Ovary (tissue), 9 donors: ENCODE measurements around the gene ENTPD8. TPM values are rescaled to one million over a fixed set of nuclear protein-coding genes. Genes with fewer than 3 reads are reported as not detected.

ENCODE experiments used
- DNase-seq, 5 donors: peaks; one replicate each; pipeline ENCODE4 v3.0.0-alpha.2; 2019 to 2020
- H3K27ac ChIP-seq, 2 donors: fragments of 200-600 bp; one replicate each; pipeline versions ENCODE4 v1.5.1 to v1.8.0; 2019 to 2022
- H3K27me3 ChIP-seq: fragments of 200-600 bp; one replicate; pipeline ENCODE4 v1.8.0; 2022
- H3K36me3 ChIP-seq: fragments of 200-600 bp; sonication (generic); one replicate; pipeline ENCODE4 v1.5.1; 2019
- H3K4me1 ChIP-seq: one replicate; pipeline ENCODE4 v1.8.1; 2013; ENCODE audit warnings: mild to moderate bottlenecking, moderate library complexity; ENCODE audit not compliant: insufficient read depth
- H3K4me3 ChIP-seq: fragments of 200-600 bp; sonication (generic); one replicate; pipeline ENCODE4 v1.5.1; 2017
- H3K9me3 ChIP-seq, 2 donors: fragments of 200-600 bp in 1 of 2; sonication (generic) in 1 of 2; one replicate each; pipeline versions ENCODE4 v1.5.1 to v1.8.1; 2013 to 2019; ENCODE audit warnings: mild to moderate bottlenecking in 1 of 2, moderate library complexity in 1 of 2
- EP300 ChIP-seq: sonication (generic); formaldehyde crosslinking; IDR thresholded peaks from one replicate; pipeline ENCODE4 v1.6.1; 2017; ENCODE audit warnings: antibody characterized with exemption
- POLR2A ChIP-seq: fragments of 450-650 bp; IDR thresholded peaks from one replicate; pipeline ENCODE4 v1.6.1; 2017; ENCODE audit warnings: antibody characterized with exemption, mild to moderate bottlenecking, moderate library complexity
- WGBS, 3 donors: extraction: QIAGEN DNeasy Blood & Tissue Kit in 1 of 3; methylation state at CpG; one replicate each; pipeline versions ENCODE4 v1.1.5 to v1.1.7; 2013 to 2017; 5-methylcytosine and 5-hydroxymethylcytosine counted together
- intact Hi-C, 4 donors: fragments of 100-400 bp; cut with DNase I; formaldehyde crosslinking; loops; one replicate each; pipeline versions ENCODE4 v1.11.0 to v1.15.1; 2022 to 2023
- polyA plus RNA-seq, 2 donors: library from polyadenylated mRNA; stranded (reverse); fragments of 200-250 nt in 1 of 2; fragments of 350-450 nt in 1 of 2; fragmentation: Illumina TruSeq in 1 of 2; extraction: RNeasy Lipid Tissue Mini Kit (QIAGEN cat#74804) in 1 of 2; gene quantifications; one replicate each; pipeline ENCODE4 v1.2.3, GENCODE V29; 2013 to 2014
- total RNA-seq, 7 donors: library from RNA; depleted of rRNA in 2 of 7; stranded (reverse); fragments of >200 nt in 2 of 7; fragmentation: NEBNext Ultra II Directional in 3 of 7; extraction: Animal tissue kit (Norgen Biotek cat#: 25700) in 3 of 7; gene quantifications; one replicate each; pipeline versions ENCODE4 v1.1.0 to v1.2.4, GENCODE V29; 2016 to 2023
- TF ChIP-seq, protein P1 (sequence below), 3 donors: fragments of 450-650 bp in 2 of 3; fragments of 200-600 bp in 1 of 3; IDR thresholded peaks; one replicate each; pipeline versions ENCODE4 v1.5.1 to v1.8.0; 2016 to 2022; ENCODE audit warnings: antibody characterized with exemption in 3 of 3, mild to moderate bottlenecking in 1 of 3
- donor health status: DM: no; HTN: no; CAD: no; lungs with moderate emphysema.
- donor health status: DM: no; HTN: no; CAD: no.
- donor health status: Bipolar disorder and iron deficiency.
- donor health status: DM: yes; HTN: yes; CAD: no.
- donor health status: DM: no; HTN: no; CAD: no.
- donor health status: DM: yes; HTN: yes; CAD: no.

ENTPD8 gene
- total and polyA plus RNA-seq, 9 donors, result 0.10 to 0.57 (median 0.17) TPM; not detected in 3

DNA sequence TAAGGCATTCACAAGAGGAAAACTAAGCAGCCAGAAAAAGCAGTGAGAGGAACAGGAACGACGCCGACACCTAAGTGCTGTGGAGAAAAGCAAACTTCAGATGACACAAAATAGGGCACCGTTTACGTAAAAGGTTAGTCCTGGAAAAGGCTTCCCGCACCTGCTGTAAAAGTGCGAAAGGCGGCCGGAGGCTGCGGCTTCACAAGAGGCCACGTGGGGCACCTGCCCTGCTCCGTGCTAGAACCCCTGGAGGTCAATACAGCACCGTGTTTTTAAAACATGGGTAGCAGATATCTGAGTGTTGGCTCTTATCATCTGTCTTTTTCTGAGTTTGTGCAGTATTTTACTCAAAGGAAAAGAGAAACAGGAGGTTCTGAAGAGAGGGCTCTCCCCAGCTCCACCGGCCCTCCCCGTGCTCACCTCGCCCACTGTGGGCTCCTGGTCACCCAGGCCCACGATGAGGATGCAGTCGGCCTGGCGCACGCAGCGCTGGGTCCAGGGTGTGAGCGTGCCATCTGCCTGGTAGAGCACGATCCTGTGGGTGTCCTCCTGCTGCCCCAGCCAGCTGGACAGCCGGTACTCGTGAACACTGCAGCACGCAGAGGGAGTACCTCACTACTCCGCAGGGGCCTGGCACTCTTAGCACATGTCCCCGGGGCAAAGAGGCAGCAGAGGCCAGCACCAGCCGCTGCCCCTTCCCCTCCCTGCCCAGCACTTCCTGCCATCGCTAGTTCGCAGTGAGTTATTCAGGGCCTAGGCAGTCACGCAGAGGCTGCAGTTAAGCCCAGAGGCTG is 38.9 kb upstream of the ENTPD8 start:
- H3K36me3 ChIP-seq, result no peaks in the 10 kb centered on the region
- intact Hi-C loops, result no loop called here

DNA sequence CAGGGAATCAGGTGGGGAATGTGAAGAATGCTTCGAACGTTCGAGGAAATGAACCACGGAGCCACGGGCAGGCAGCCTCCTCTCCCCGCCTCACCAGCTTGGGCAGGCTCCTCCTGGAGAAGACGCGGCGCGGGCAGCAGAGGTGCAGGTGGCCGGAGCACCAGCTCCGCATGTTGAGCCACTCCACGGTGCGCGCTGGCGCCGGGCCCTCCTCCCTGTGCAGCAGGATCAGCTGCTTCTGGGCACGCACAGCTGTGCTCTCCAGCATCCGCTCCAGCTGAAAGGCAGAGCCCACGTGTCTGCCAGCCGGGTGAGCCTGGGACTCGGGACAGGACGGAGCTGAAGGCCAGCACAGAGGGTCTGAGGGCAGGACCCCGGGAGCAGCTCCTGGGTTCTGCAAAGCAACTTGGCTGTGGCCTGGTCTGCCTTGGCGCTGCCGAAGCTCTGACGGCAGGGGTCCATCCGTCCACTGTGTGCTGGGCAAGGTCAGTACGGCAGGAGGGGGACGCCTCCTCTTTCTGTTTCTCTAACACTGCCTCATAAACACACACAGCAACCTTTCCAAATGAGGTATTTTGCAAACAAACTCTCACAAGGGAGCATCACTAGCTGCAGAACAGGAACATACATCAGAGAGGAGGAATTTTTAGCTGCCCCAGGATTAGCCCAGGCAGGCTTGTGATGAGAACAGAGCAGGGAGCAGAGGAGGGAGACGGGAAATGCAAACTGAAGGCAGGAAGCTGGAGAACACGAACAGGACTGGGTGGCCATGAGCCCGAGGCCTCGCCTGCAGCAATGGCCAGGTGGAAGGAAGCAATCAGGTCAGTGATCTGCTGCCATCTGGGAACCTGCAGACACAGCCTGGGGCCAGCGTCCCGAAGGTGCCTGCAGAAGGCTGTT is 38.1 kb upstream of the ENTPD8 start:
- peak in 1 of 5 donors; percentile 59 for DNase-seq
- WGBS, 3 donors, result 54 to 69% (median 61%) methylated on average over 36 of the region's 36 CpGs
- Histone ChIP-seq H3K9me3 (no peaks in the 10 kb centered on the region), H3K4me1 (peaks cover 4% of the 10 kb centered on the region), H3K27ac (no peak overlapping the region), H3K27me3 (no peaks in the 10 kb centered on the region), H3K36me3 (no peaks in the 10 kb centered on the region), H3K4me3 (no peak overlapping the region)
- TF ChIP-seq, protein P1, sequence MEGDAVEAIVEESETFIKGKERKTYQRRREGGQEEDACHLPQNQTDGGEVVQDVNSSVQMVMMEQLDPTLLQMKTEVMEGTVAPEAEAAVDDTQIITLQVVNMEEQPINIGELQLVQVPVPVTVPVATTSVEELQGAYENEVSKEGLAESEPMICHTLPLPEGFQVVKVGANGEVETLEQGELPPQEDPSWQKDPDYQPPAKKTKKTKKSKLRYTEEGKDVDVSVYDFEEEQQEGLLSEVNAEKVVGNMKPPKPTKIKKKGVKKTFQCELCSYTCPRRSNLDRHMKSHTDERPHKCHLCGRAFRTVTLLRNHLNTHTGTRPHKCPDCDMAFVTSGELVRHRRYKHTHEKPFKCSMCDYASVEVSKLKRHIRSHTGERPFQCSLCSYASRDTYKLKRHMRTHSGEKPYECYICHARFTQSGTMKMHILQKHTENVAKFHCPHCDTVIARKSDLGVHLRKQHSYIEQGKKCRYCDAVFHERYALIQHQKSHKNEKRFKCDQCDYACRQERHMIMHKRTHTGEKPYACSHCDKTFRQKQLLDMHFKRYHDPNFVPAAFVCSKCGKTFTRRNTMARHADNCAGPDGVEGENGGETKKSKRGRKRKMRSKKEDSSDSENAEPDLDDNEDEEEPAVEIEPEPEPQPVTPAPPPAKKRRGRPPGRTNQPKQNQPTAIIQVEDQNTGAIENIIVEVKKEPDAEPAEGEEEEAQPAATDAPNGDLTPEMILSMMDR (IDR thresholded peaks at IDR 0.05), result no peak
- TF ChIP-seq EP300, result no peak
- no peak for TF ChIP-seq POLR2A
- intact Hi-C loops, result no loop called here

More for the DNA sequence above, 38.9 kb upstream of the ENTPD8 start:
- Histone ChIP-seq H3K9me3 (no peaks in the 10 kb centered on the region), H3K4me1 (peaks cover 4% of the 10 kb centered on the region), H3K4me3 (no peak overlapping the region), H3K27ac (no peak overlapping the region), H3K27me3 (no peaks in the 10 kb centered on the region)
- TF ChIP-seq POLR2A, result no peak
- 89 to 90% (median 89%) methylated on average over 32 of the region's 32 CpGs for WGBS, 3 donors
- peak in 3 of 5 donors; percentile 14 to 32 (median 16) for DNase-seq

DNA sequence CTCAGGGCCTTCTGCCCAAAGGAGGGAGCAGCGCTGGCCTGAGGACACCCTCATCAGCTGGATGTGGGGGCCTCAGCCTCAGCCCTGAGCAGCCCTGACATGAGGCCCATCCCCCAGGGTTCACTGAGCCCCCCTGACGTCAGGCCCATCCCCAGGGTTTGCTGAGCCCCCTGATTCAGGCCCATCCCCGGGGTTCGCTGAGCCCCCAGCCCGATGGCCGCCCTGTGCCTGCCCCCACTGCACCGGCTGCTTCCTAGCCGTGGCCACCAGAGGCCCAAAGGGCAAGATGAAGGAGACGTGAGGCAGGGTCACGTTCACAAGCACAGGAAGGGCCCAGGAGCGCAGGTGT is 37.4 kb upstream of the ENTPD8 start:
- no peak overlapping the region for H3K4me3 ChIP-seq
- intact Hi-C loops, result no loop called here
- H3K27ac ChIP-seq, result no peak overlapping the region
- peak in 1 of 5 donors; percentile 31 for DNase-seq
- H3K27me3 ChIP-seq, result no peaks in the 10 kb centered on the region
- WGBS, 3 donors, result 74 to 88% (median 82%) methylated on average over 11 of the region's 11 CpGs
- peaks cover 4% of the 10 kb centered on the region for H3K4me1 ChIP-seq
- no peaks in the 10 kb centered on the region for H3K36me3 ChIP-seq
- no peak for TF ChIP-seq EP300
- TF ChIP-seq, protein P1 (IDR thresholded peaks at IDR 0.05), result no peak
- TF ChIP-seq POLR2A, result no peak
- no peaks in the 10 kb centered on the region for H3K9me3 ChIP-seq

DNA sequence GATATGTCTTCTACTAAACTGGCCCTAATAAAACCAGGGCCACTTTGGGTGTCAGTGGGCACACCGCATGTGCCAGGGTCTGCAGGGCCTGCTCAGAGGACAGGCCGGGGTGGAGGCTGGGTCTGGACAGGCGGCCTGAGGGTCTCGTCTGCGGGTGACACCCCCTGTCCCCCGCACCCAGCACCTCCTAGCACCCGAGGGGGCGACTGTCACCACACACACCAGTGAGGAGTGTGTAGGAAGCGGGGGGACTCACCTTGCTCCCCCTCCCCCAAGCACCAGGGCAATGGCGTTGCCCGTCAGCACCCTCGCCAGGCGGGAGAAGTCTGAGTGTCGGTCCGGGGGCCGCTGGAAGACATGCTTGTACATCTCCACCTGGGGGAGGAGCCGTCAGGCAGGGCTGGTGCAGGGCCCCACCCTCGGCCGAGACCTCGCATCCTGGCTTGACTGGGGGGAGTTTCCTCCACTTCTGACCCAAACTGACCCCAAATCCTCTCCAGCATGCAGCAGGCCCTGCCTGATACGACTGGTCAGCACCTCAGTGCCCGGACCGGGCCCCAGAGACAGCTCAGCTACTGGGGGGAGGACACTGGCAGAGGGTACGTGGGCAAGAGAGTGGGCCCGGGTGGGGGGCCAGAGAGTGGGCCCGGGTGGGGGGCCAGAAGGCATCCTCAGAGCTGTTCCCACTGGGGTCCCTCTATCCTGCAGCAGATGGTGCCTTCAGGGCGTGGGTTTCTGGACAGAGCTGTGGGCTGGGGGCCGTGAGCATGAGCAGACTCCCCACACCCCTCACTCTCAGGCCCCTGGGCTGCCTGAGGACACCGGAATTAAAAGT is 36.8 kb upstream of the ENTPD8 start:
- Histone ChIP-seq H3K9me3 (no peaks in the 10 kb centered on the region), H3K27ac (no peak overlapping the region), H3K4me1 (peaks cover 4% of the 10 kb centered on the region), H3K4me3 (no peak overlapping the region), H3K27me3 (no peaks in the 10 kb centered on the region), H3K36me3 (no peaks in the 10 kb centered on the region)
- intact Hi-C loops, result no loop called here
- 81 to 91% (median 87%) methylated on average over 15 to 29 of the region's 29 CpGs for WGBS, 3 donors
- TF ChIP-seq EP300, result no peak
- TF ChIP-seq POLR2A, result no peak
- TF ChIP-seq, protein P1 (IDR thresholded peaks at IDR 0.05), result no peak
- peak in 1 of 5 donors; percentile 31 for DNase-seq
